IMR-90 (cell line): ENCODE measurements around the gene GOLGA8A. TPM values are rescaled to one million over a fixed set of nuclear protein-coding genes. Genes with fewer than 3 reads are reported as not detected.

Experiments
- ATAC-seq: fragments of 200-7000 bp; cut with Tn5 transposase; 2 replicates; pipeline ENCODE4 v1.9.1; 2020; ENCODE audit warnings: low read depth, mild to moderate bottlenecking, moderate library complexity
- BruUV-seq: library from RNA; stranded (reverse); fragments of 400-500 nt; replicated peaks from 2 replicates; lab custom pipeline; 2021; lab: Mats Ljungman, UMichigan
- CTCF ChIA-PET: fragments of 300-600 bp; formaldehyde crosslinking; extraction: SDS; loops from one replicate; lab custom pipeline; 2021; ENCODE audit warnings: antibody characterized with exemption; lab: Yijun Ruan, JAX
- POLR2A ChIA-PET: fragments of 300-600 bp; sonication (Branson Sonifier 250); formaldehyde crosslinking; loops from one replicate; lab custom pipeline; 2022; ENCODE audit warnings: antibody characterized with exemption; ENCODE audit not compliant: unreplicated experiment; lab: Charles Lee
- DNase-seq: peaks from one replicate; pipeline ENCODE4 v3.0.0; 2013
- H2AFZ ChIP-seq: replicated peaks from 2 replicates; pipeline ENCODE3; 2013; ENCODE audit warnings: low read length, mild to moderate bottlenecking; ENCODE audit not compliant: poor library complexity
- H2AK5ac ChIP-seq: 2 replicates; pipeline ENCODE4 v1.6.1; 2013; ENCODE audit warnings: low read depth, low read length, inconsistent platforms
- H2AK9ac ChIP-seq: replicated peaks from 2 replicates; pipeline ENCODE3; 2013; ENCODE audit warnings: mild to moderate bottlenecking, low read depth, low read length, moderate library complexity; ENCODE audit not compliant: poor library complexity
- H2BK120ac ChIP-seq: 2 replicates; pipeline ENCODE4 v1.6.1; 2013; ENCODE audit warnings: low read depth, low read length, inconsistent platforms
- H2BK15ac ChIP-seq: 3 replicates; pipeline ENCODE4 v1.6.1; 2013; ENCODE audit warnings: low read depth, low read length, inconsistent platforms
- H2BK20ac ChIP-seq: 2 replicates; pipeline ENCODE4 v1.6.1; 2013; ENCODE audit warnings: low read depth, mild to moderate bottlenecking, inconsistent platforms, low read length, moderate library complexity
- H2BK5ac ChIP-seq: 2 replicates; pipeline ENCODE4 v1.6.1; 2013; ENCODE audit warnings: mild to moderate bottlenecking, low read depth, low read length, inconsistent platforms; ENCODE audit not compliant: poor library complexity, severe bottlenecking
- H3K14ac ChIP-seq: replicated peaks from 2 replicates; pipeline ENCODE4 v1.6.1; 2013; ENCODE audit warnings: low read depth, low read length, inconsistent platforms
- H3K18ac ChIP-seq: 2 replicates; pipeline ENCODE4 v1.6.1; 2013; ENCODE audit warnings: low read depth, low read length, control low read depth
- H3K23ac ChIP-seq: 2 replicates; pipeline ENCODE4 v1.6.1; 2013; ENCODE audit warnings: low read depth, low read length, inconsistent platforms
- H3K27ac ChIP-seq: 2 replicates; pipeline ENCODE4 v1.5.1; 2013; ENCODE audit warnings: mild to moderate bottlenecking, control low read depth, low read length; ENCODE audit not compliant: insufficient read depth
- H3K27me3 ChIP-seq: 2 replicates; pipeline ENCODE4 v1.6.1; 2013; ENCODE audit warnings: low read length; ENCODE audit not compliant: control insufficient read depth, insufficient read depth
- H3K36me3 ChIP-seq: 2 replicates; pipeline ENCODE4 v1.6.1; 2013; ENCODE audit warnings: low read length, mixed read lengths; ENCODE audit not compliant: control insufficient read depth, insufficient read depth
- H3K4ac ChIP-seq: 2 replicates; pipeline ENCODE4 v1.6.1; 2013; ENCODE audit warnings: low read depth, low read length, inconsistent platforms
- H3K4me1 ChIP-seq: 2 replicates; pipeline ENCODE4 v1.6.1; 2013; ENCODE audit warnings: low read length, mixed read lengths; ENCODE audit not compliant: control insufficient read depth, insufficient read depth
- H3K4me2 ChIP-seq: 2 replicates; pipeline ENCODE4 v1.6.1; 2013; ENCODE audit warnings: low read depth, mild to moderate bottlenecking, control low read depth, low read length, moderate library complexity
- H3K4me3 ChIP-seq: 2 replicates; pipeline ENCODE4 v1.5.1; 2013; ENCODE audit warnings: low read depth, mild to moderate bottlenecking, control low read depth, low read length, moderate library complexity; ENCODE audit not compliant: insufficient read depth
- H3K56ac ChIP-seq: 2 replicates; pipeline ENCODE4 v1.6.1; 2013; ENCODE audit warnings: low read length, inconsistent platforms; ENCODE audit not compliant: insufficient read depth; ENCODE audit errors: extremely low read depth
- H3K79me1 ChIP-seq, 2 experiments: 2 replicates each; pipeline ENCODE4 v1.6.1; 2013; ENCODE audit warnings: low read length in 2 of 2, inconsistent platforms in 1 of 2, low read depth in 1 of 2
- H3K9ac ChIP-seq: 2 replicates; pipeline ENCODE4 v1.6.1; 2013; ENCODE audit warnings: low read depth, low read length, control low read depth
- H3K9me1 ChIP-seq: 2 replicates; pipeline ENCODE4 v1.6.1; 2013; ENCODE audit warnings: low read length, inconsistent platforms; ENCODE audit not compliant: insufficient read depth
- H3K9me3 ChIP-seq: 2 replicates; pipeline ENCODE4 v1.6.1; 2013; ENCODE audit warnings: low read length; ENCODE audit not compliant: control insufficient read depth, insufficient read depth
- H4K20me1 ChIP-seq: 2 replicates; pipeline ENCODE4 v1.6.1; 2013; ENCODE audit warnings: low read length, inconsistent platforms; ENCODE audit not compliant: insufficient read depth
- H4K5ac ChIP-seq: 2 replicates; pipeline ENCODE4 v1.6.1; 2013; ENCODE audit warnings: mild to moderate bottlenecking, low read depth, low read length, control low read depth
- H4K8ac ChIP-seq, 2 experiments: 2 replicates each; pipeline ENCODE4 v1.6.1; 2013; ENCODE audit warnings: low read depth in 2 of 2, low read length in 2 of 2, control low read depth in 1 of 2, inconsistent platforms in 1 of 2
- H4K91ac ChIP-seq: 2 replicates; pipeline ENCODE4 v1.6.1; 2013; ENCODE audit warnings: low read depth, low read length, inconsistent platforms; ENCODE audit not compliant: insufficient read depth
- FOS ChIP-seq: fragments of 150-350 bp; IDR thresholded peaks from 2 replicates; pipeline ENCODE4 v1.6.1; 2016; ENCODE audit warnings: low read depth, low read length
- MAZ ChIP-seq: IDR thresholded peaks from 2 replicates; pipeline ENCODE4 v1.6.1; 2012; ENCODE audit warnings: low read depth, mild to moderate bottlenecking, low read length, improper control_type of control experiment, moderate library complexity, borderline replicate concordance
- POLR2A ChIP-seq: IDR thresholded peaks from 2 replicates; pipeline ENCODE4 v1.6.1; 2012; ENCODE audit warnings: mild to moderate bottlenecking, low read depth, low read length
- RAD21 ChIP-seq: IDR thresholded peaks from 2 replicates; pipeline ENCODE4 v1.6.1; 2012; ENCODE audit warnings: low read length, improper control_type of control experiment
- RCOR1 ChIP-seq: IDR thresholded peaks from 2 replicates; pipeline ENCODE4 v1.6.1; 2012; ENCODE audit warnings: mild to moderate bottlenecking, low read length, improper control_type of control experiment; ENCODE audit not compliant: insufficient replicate concordance
- RFX5 ChIP-seq: IDR thresholded peaks from 2 replicates; pipeline ENCODE4 v1.8.0; 2012; ENCODE audit warnings: low read depth, mild to moderate bottlenecking, low read length, moderate library complexity
- SMC3 ChIP-seq: fragments of 150-350 bp; IDR thresholded peaks from 2 replicates; pipeline ENCODE4 v1.6.1; 2016; ENCODE audit warnings: low read depth, mild to moderate bottlenecking, antibody characterized with exemption, low read length, moderate library complexity
- WGBS, 2 experiments: methylation state at CpG; one replicate each; pipeline versions ENCODE4 v1.1.5 to v1.1.7; 2013; ENCODE audit warnings: missing lambda C conversion rate in 2 of 2; ENCODE audit not compliant: insufficient read length in 1 of 2; ENCODE audit errors: extremely low coverage in 2 of 2; 5-methylcytosine and 5-hydroxymethylcytosine counted together
- dilution Hi-C: fragments of 300-500 bp; cut with HindIII; formaldehyde crosslinking; loops from one replicate; pipeline ENCODE4 v1.14.3; 2018; ENCODE audit warnings: low sequenced_read_pairs; ENCODE audit not compliant: unreplicated experiment
- in situ Hi-C: fragments of 300-500 bp; cut with MboI; formaldehyde crosslinking; loops from 3 replicates; pipeline ENCODE4 v1.14.3; 2019; ENCODE audit warnings: low sequenced_read_pairs, inconsistent platforms, mixed read lengths
- intact Hi-C: fragments of 100-400 bp; cut with micrococcal nuclease; formaldehyde crosslinking; loops from 2 replicates; pipeline ENCODE4 v1.10.0; 2022
- polyA plus RNA-seq, 3 experiments: library from polyadenylated mRNA; depleted of rRNA; stranded (reverse); fragments of >200 nt; gene quantifications; 2 replicates each; pipeline ENCODE4 v1.2.3, GENCODE V29; 2012; ENCODE audit warnings: low replicate concordance in 1 of 3
- total RNA-seq: library from RNA; depleted of rRNA; stranded (reverse); fragments of >200 nt; gene quantifications from 2 replicates; pipeline ENCODE4 v1.2.3, GENCODE V29; 2012
- TF ChIP-seq, protein P1 (sequence below): fragments of 150-350 bp; IDR thresholded peaks from 2 replicates; pipeline ENCODE4 v1.6.1; 2017; ENCODE audit warnings: mild to moderate bottlenecking, antibody characterized with exemption, low read length, low read depth

The GOLGA8A gene
- total and polyA plus RNA-seq, 2 of the 4 experiments (the other 2 are of a cell fraction): 4.7 to 33.8 TPM

DNA sequence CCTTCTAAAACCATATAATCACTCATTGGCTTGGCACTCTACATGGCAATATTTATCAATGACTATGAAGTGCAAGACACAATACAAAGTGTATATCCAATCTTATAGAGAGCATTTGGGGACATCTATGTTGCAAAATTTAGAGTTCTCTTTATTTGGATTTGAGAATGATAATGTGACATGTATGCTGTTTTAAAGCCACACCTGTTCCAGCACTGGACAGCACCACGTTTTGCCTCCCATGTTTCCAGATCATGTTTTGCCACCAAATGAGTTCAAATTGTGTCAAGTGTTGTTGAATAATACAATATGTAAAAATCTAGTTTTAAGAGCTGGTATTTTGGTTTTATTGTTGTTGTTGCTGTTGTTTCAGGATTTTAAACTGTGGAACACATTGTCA lies 33.3 kb upstream of the GOLGA8A start:
- Histone ChIP-seq H3K4me1 (no peaks in the 10 kb centered on the region), H4K91ac (no peak overlapping the region), H3K23ac (no peak overlapping the region), H3K4me2 (no peak overlapping the region), H3K56ac (no peak overlapping the region), H3K9me1 (no peaks in the 10 kb centered on the region), H2BK120ac (no peak overlapping the region), H2BK20ac (no peak overlapping the region), H3K27ac (no peak overlapping the region), H3K14ac (no peak overlapping the region), H2AFZ (no peak overlapping the region), H3K79me1 (no peaks in the 10 kb centered on the region), H2AK9ac (no peak overlapping the region), H3K9me3 (no peaks in the 10 kb centered on the region), H4K8ac (no peak overlapping the region), H3K18ac (no peak overlapping the region), H3K4me3 (no peak overlapping the region), H3K9ac (no peak overlapping the region), H2BK15ac (no peak overlapping the region), H4K20me1 (no peaks in the 10 kb centered on the region), H2AK5ac (no peak overlapping the region), H3K27me3 (no peaks in the 10 kb centered on the region), H4K5ac (no peak overlapping the region), H3K4ac (no peak overlapping the region), H3K36me3 (no peaks in the 10 kb centered on the region), H2BK5ac (no peak overlapping the region)
- dilution Hi-C loops: no loop called here
- no TSS peak for BruUV-seq
- in situ Hi-C loops: no loop called here
- ChIA-PET POLR2A (no interaction called here), CTCF (no interaction called here)
- no CpG with 5 or more reads among the region's 1 CpG for WGBS, 2 experiments
- TF ChIP-seq POLR2A (no peak), RAD21 (no peak), FOS (no peak), RCOR1 (no peak), RFX5 (no peak), SMC3 (no peak), MAZ (no peak)
- TF ChIP-seq, protein P1, sequence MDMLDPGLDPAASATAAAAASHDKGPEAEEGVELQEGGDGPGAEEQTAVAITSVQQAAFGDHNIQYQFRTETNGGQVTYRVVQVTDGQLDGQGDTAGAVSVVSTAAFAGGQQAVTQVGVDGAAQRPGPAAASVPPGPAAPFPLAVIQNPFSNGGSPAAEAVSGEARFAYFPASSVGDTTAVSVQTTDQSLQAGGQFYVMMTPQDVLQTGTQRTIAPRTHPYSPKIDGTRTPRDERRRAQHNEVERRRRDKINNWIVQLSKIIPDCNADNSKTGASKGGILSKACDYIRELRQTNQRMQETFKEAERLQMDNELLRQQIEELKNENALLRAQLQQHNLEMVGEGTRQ: no peak
- intact Hi-C loops: no loop called here
- ATAC-seq: no peak
- no peak for DNase-seq
